Right ventricle myocardium superior (tissue), 1 donor: ENCODE data around the gene ADORA1. TPM values are rescaled to one million over a fixed set of nuclear protein-coding genes. Genes with fewer than 3 reads are reported as not detected.

ENCODE experiments used
- ATAC-seq: fragments of 200-7000 bp; cut with Tn5 transposase; one replicate; pipeline ENCODE4 v1.9.1; 2020; ENCODE audit warnings: mild to moderate bottlenecking; ENCODE audit not compliant: poor library complexity
- DNase-seq: peaks from one replicate; pipeline ENCODE4 v3.0.0-alpha.2; 2020
- intact Hi-C: fragments of 100-400 bp; cut with DNase I; formaldehyde crosslinking; loops from one replicate; pipeline ENCODE4 v1.11.2; 2022
- total RNA-seq: library from RNA; stranded (reverse); fragmentation: NEBNext Ultra II Directional; extraction: Animal tissue kit (Norgen Biotek cat#: 25700); gene quantifications from one replicate; pipeline ENCODE4 v1.2.1, GENCODE V29; 2021
- donor health status: DM: no; HTN: yes; CAD: no; lungs with severe emphysema.

ADORA1 gene
- total RNA-seq, 1 donor from 2014 or later, result 12.5 TPM

- intact Hi-C loops, result no loop called here
- no peak for ATAC-seq
- no peak for DNase-seq
Observed at GRCh38 chr1:203176273-203177035, 48.9 kb downstream of the ADORA1 start.

DNA sequence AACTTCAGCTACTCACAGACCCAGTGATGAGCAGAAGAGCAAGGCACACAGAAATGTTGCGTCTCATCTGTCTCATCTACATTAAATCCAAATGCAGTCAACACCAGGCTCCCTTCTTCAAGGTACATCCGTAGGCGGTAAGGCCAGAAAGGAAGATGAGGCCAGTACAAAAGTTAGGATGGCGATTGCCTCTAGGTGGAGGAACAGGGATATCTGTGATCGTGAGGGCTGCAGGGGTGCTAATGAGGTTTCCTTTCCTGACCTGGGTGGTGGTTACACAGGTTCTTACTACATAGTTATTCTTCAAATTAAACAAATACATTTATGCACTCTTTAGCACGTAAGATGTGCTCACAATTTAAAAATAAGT lies 49.5 kb downstream of the ADORA1 start:
- ATAC-seq (no peak), DNase-seq (no peak)
- intact Hi-C loops, result no loop called here

DNA sequence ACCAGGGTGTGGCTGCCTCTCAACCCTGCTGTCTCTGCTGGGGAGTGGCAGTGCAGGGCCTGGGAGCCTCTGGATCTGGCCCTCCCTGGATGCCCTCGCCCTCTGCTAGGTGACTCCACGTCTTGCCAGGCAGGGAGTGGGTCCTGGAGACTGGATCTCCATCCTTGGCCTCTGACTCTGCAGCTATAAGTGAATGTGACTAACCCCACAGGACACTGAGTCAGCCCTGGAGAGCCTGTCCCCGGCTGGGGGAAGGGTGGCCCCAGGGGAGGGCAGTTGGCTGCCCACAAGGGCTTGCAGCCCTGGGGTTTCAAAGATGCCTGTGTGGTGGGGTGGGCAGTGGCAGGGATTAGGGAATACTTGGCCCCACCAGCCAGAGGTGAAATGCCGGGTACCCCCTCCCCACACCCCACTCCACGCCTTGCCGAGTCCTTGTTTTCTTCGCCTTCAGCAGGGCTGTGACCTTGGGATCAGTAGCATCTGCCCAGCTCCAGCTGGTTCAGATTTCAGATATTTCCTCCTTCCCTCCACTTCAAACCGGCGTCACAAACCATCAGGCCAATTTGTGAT lies 50.0 kb downstream of the ADORA1 start:
- no peak for ATAC-seq
- DNase-seq, result peak; percentile 36
- intact Hi-C loops, result no loop called here

DNA sequence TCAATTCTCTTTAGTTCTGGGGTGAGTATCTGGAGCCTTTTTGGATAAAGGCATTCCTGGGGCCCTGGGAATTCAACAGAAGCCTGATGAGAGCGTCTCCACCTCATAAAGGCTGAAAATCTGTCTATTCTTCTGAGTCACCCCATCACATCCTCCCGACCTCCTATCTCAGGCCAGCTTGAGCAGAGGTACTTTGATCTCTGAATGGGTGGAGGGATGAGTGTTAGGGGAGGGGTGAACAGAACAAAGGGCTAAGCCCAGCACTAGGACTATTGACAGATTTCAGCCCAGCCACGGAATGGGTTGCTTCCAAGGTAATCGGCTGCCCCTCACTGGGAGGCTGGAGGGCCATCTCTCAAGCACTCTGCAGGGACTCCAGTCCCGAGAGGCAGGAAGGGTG lies 50.6 kb downstream of the ADORA1 start:
- intact Hi-C loops, result no loop called here
- DNase-seq (no peak), ATAC-seq (no peak)

- ATAC-seq (no peak), DNase-seq (peak; percentile 17)
- intact Hi-C loops, result no loop called here
Observed at GRCh38 chr1:203178821-203179666, 51.5 kb downstream of the ADORA1 start.

DNA sequence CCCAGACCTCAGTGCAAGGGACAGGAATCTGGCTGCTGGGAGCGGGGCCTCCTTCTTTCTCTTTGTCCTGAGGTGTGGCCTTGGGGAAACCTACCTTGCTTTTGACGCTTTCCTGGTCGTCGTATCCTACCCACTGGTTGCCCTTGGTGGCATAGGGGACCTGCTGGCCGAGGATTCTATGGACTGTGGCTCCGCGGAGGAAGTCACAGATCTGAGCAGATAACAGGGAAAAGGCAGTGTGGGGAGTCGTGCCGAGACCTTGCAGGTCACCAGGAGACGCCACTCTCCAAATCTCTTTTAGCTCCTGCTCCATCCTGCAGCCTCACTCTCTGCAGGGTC lies 52.1 kb downstream of the ADORA1 start:
- intact Hi-C loops, result no loop called here
- ATAC-seq (no peak), DNase-seq (no peak)

DNA sequence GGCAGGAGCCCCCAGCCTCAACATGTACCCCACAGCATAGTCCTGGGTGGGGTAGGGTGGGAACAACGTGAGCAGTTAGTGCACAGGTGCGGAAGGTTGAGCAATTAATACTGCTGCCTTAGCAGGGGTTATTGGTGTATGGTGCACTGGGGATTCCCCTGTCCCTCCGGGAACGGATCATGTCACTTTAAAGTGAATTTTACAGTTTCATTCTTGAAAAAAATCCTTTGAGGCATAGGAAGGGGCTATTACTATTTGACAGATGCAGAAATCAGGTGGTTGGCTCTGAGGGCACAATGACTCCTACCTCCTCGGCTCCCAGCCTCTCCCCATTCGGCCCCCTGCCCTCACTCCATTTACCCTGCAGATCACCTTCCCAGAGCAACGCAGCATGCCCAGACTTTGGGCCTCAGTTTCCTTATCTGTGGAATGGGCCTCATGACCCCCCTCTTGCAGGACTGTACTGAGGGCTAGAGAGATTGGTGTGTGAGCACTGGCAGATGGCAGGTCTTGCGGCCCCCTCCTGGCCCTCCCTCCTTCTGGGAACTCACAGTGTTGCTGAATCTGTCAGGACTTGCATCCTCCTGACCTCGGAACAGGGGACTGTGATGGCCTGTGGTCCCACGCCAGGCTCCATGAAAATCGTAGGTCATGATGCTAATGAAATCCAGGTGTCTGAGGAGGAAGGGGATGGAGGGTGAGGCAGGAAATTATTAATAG lies 53.2 kb downstream of the ADORA1 start:
- ATAC-seq (no peak), DNase-seq (peak; percentile 21)
- intact Hi-C loops, result no loop called here

DNA sequence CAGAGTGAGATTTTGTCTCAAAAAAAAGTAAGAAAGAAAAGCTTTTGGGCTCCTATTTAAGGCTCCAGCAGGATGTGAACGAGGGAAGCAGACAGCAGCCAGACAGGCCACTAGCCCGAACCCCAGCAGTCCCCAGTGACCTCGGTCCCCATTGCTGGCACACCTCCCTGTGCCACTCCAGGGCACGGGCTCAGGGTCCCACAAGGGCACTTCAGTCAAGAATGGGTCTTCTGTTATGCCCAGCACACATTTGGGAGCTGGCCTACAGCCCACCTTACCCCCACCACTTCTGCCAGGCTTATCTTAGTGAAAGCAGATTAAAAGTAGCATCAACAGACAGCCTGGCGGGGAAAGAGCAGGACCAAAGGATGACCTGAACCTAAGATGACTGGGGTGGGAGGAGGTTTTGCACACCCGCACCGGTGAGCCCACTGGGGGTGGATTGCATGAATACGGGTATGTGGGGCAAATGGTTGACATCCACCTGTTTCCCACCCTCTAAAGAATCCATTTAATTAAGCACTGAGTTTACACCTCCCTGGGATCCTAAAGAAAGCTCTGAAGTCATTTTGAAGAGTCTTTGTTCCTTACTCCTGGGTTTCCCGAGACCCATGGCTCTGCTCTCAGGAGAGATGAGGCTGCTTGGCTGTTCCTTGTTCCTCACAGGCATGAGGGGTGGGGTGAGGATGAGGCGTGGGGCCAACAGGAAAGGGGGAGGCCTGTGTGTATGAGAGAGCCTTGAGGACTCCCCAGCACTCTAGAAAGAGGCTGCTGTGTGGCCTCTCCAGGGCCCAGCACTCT lies 54.3 kb downstream of the ADORA1 start:
- DNase-seq, result peak; percentile 29
- intact Hi-C loops, result no loop called here
- no peak for ATAC-seq

GRCh38 chr1:203182387-203182953 lies 54.9 kb downstream of the ADORA1 start:
- ATAC-seq (no peak), DNase-seq (no peak)
- intact Hi-C loops, result no loop called here

GRCh38 chr1:203183828-203184227 lies 56.3 kb downstream of the ADORA1 start:
- DNase-seq (no peak), ATAC-seq (no peak)
- intact Hi-C loops, result no loop called here

DNA sequence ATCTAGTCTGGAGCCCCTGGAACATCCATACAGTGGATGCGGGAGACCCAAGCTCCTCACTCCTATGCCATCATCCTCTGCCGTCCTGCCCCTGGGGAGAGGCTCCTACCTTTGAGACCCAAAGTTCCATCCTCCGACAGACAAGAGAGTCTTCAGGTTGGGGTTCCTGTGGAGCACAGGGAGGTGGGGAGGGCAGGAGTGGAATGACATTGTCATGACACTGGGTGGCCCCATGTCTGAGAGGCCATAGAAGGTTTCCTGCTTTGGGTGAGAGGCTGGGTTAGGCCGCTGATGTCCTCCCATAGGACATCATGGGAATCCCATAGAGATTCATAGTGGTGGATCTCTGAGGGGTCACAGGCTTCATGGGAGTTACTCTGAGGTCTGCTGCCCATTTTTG lies 56.9 kb downstream of the ADORA1 start:
- intact Hi-C loops, result no loop called here
- no peak for DNase-seq

DNA sequence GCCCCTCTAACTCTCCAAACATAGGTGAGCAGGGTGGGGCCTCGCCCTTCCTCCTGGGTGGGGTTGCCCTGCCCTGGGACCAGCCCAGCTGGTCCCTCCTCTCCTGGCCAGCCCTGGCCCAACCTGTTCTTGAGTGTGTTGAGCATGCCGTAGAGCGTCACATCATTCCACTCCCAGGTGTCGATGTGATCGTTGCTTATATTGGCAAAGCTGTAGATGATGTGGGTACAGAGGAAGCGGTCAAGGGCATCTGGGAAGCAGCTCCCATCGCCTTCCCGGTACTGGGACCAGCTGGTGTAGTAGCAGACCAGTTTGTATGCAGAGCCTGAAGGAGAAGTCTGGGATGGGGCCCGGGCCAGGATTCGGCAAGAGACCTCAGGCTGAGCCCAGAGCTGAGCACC lies 57.5 kb downstream of the ADORA1 start:
- ATAC-seq, result no peak
- intact Hi-C loops, result no loop called here

More for the DNA sequence above, 56.9 kb downstream of the ADORA1 start:
- ATAC-seq, result no peak

DNA sequence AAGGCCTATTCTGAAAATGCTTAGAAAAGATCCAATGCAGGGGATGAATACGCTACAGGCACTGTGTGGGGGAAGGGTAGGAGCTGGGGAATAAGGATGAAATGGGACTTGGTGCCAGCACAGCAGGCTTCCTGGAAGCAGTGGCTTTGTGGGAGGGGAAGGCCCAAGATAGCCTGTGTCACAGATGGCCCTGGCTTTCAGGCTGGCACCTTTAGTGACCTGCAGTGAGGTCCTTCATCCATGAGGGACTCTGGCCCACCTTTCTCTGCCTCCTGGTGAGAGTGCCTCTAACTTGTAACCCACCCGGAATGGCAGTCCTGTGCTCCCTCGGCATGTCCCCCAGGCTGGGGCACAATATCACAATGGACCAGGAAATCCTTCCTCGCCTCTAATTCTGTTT lies 58.1 kb downstream of the ADORA1 start:
- intact Hi-C loops, result no loop called here
- ATAC-seq (no peak), DNase-seq (no peak)

More for the DNA sequence above, 57.5 kb downstream of the ADORA1 start:
- DNase-seq, result peak; percentile 24

- DNase-seq (no peak), ATAC-seq (no peak)
- intact Hi-C loops, result no loop called here
Observed at GRCh38 chr1:203186091-203186445, 58.5 kb downstream of the ADORA1 start.

DNA sequence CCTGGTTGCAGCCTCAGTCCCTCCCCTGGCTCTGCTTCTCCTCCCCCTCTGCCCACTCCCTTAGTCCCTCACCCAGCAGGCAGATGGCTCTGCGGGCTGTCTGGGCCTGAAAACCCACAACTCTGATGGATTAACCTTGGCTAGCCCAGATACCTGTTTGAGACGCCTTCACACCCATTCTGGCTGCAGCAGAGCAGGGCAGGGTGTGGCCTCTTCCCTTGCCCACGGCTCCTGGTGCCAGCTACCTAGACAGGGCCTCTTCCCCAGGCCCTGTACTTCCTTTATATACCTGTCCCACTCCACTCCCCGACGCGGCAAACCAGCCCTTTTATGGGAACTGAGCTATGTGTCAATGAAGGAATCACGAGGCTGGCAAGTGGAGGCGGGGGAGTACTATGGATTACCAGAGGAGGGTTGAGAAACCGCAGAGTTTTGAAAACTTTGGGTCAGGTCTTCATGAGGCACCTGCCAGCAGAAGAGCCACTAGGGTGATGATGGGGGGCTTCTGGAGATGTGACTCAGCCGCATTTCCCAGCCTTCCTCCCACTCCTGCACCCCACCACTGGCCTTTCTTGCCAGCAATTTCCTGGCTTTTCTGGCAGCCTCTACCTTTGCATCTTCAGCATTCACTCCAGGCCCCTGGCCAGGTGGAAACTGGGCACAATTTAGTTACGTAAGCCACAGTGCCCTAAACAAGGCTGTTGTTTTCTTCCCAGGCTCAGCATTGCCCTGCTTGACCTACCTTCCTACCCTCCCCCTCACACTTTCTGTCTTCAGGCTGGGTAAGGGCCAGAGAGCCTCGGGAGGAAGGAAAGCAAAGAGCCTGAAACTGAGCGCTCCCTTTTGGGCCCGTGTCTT lies 59.1 kb downstream of the ADORA1 start, which contains the start of gene CHI3L1:
Gene CHI3L1 (minus strand): TSS at position 259 of the 858 bp plus-strand sequence. CDS start 81 bp downstream, at position 178.
- DNase-seq (peak; percentile 37), ATAC-seq (no peak)
- intact Hi-C loops, result no loop called here

DNA sequence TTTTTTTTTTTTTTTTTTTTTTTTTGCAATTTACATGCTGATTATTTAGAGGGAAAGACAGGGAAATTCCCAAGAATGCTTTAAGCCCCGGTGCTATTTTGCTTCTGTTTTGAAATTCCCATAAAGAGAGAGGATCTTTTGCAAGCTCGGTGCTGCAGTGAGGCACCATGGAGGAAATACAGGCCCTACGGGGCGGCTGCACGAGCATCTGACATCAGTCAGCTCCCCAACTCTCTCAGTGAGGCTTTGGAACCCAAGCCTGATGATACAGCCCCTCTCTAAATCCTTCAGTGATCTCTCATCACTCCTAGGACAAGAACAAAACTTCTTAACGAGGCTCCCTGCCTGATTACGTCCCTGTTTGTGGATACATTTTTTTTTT lies 59.8 kb downstream of the ADORA1 start:
- DNase-seq (peak; percentile 27), ATAC-seq (no peak)
- intact Hi-C loops, result no loop called here

GRCh38 chr1:203187689-203188264 lies 60.3 kb downstream of the ADORA1 start:
- DNase-seq, result no peak
- ATAC-seq, result no peak
- intact Hi-C loops, result no loop called here
